D721Med (cell line): ENCODE measurements around the gene MIER3.
"Not testable (repeated sequence)": the region's sequence is repeated elsewhere in the genome, so short reads cannot be mapped to it uniquely, and the experiment has no call there.

ENCODE experiments used
- DNase-seq: peaks from one replicate; pipeline ENCODE4 v3.0.0; 2011; ENCODE audit warnings: low spot score; ENCODE audit not compliant: insufficient read length
- FAIRE-seq: peaks from 2 replicates; lab custom pipeline; 2011; peaks lifted over from hg19 to GRCh38; lab: Jason Lieb, UNC
- TF ChIP-seq, protein P1 (sequence below): IDR thresholded peaks from 2 replicates; pipeline ENCODE4 v1.5.1; 2012; ENCODE audit warnings: mild to moderate bottlenecking, control low read depth; ENCODE audit not compliant: insufficient read depth; ENCODE audit errors: missing control alignments

Gene MIER3

DNA sequence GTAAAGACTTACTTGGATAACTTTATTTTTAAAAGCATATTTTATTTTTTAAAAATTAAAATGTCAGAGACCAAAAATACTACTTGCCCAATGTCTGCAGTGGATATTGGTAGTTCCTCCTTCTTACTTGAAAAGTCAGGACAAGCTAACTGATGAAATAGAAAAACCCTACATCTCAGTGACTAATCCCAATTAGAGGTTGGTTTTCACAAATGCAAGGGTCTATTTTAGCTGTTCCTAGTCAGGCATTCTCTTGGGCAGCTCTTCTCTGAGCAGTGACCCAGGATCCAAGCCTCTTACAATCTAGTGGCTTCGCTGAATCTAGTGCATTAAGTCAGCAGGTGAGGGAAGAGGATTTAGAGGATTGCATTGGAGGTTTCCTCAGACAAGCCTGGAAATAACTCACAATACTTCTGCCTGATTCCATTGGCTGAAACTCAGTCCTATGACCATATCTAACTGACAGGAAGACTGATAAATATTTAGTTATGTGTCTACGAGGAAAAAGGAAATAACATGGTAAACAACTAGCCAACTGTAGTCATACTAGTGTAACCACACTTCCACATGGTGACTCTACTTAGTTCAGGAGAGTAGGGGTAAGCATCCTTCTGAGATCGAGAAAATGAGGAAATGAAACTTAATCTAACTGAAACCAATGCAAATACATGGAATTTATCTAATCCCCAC is 34.2 kb upstream of the MIER3 start:
- FAIRE-seq, result no peak

DNA sequence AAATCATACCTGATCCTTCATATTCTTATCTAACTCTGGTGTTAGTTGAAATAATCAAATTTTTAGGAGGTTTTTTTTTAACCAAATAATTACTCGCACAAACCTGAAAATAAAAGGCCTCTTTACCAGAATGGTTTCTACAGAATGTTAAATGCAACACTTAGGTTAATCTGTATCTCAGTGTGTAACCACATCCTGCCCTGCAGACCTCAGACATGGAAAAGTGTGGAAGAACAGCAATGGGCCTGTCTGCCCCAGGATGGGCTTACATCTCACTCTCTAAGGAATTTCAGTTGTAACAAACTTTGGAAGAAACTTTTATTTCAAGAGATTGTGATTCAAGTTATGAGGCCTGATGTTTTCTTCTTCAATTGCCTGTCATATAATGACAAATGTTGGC is 32.5 kb upstream of the MIER3 start:
- DNase-seq, result no peak
- FAIRE-seq, result no peak
- TF ChIP-seq, protein P1, sequence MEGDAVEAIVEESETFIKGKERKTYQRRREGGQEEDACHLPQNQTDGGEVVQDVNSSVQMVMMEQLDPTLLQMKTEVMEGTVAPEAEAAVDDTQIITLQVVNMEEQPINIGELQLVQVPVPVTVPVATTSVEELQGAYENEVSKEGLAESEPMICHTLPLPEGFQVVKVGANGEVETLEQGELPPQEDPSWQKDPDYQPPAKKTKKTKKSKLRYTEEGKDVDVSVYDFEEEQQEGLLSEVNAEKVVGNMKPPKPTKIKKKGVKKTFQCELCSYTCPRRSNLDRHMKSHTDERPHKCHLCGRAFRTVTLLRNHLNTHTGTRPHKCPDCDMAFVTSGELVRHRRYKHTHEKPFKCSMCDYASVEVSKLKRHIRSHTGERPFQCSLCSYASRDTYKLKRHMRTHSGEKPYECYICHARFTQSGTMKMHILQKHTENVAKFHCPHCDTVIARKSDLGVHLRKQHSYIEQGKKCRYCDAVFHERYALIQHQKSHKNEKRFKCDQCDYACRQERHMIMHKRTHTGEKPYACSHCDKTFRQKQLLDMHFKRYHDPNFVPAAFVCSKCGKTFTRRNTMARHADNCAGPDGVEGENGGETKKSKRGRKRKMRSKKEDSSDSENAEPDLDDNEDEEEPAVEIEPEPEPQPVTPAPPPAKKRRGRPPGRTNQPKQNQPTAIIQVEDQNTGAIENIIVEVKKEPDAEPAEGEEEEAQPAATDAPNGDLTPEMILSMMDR, result no peak

More for the DNA sequence above, 34.2 kb upstream of the MIER3 start:
- TF ChIP-seq, protein P1, result no peak
- DNase-seq, result no peak

DNA sequence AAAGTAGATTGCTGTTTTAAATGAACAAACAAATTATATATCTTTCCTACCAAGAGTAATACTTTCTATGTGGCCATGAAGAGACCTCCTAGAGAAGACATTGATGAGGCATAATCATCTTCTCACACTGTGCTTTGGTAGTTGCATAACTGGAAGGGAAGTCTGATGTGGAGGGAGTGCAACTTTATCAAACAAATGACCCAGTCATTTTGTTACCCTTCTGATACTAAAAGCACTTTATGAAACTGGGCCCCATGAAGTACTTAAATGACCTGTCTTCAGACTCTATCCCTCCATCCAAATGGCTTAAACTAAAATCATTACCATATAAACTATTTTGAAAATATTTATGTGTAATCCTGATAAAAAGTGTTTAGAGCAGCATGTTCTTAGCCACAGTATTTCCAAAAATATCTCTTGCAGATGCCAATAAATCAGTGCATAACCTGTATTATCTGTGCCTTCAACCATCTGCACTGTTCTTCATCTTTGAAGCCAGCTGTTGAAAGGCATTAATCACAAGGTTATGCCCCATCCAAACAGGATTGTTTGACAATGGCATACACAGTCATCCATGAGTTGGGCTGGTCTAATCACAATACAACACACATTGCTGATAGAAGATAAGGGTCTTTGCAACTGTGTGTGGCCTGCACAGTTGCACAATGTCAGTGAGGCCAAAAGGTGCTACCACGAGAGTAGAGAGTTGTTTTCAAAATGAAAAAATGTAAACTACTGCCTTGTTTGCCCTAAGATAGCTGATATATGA is 31.9 kb upstream of the MIER3 start:
- FAIRE-seq (no peak), DNase-seq (no peak)
- TF ChIP-seq, protein P1, result no peak

DNA sequence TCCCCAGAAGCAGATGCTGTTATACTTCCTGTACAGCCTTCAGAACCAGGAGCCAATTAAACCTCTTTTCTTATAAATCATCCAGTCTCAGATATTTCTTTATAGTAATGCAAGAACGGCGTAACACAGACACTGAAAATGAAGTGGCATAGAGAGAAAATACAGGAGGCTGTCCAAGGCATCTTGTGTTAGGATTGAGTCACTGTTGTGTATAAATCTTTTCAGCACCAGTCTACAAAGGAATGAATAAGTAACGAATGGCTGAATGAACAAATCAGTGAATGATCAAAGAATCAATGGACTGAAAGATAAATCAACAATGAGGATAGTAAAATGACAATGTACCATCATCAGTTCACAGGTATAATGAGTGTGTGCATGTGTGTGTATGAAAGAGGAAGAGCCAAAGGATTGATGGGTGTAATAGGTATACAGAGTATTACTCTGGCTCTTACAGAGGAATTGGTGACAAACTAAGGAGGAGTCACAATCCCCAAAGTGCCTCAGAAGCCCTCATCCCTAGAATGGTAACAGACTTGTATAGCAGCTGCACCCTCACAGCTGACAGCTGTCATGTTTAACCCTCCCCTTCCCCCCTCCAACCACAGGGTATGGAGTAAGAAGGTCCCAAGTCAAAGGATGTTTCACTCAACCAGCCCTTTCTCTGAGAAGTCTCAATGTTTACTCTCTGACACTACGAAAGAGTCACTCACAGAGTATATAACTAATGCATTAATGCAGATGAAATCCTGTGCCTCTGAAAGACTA is 29.8 kb upstream of the MIER3 start:
- DNase-seq (no peak), FAIRE-seq (no peak)
- TF ChIP-seq, protein P1, result no peak

DNA sequence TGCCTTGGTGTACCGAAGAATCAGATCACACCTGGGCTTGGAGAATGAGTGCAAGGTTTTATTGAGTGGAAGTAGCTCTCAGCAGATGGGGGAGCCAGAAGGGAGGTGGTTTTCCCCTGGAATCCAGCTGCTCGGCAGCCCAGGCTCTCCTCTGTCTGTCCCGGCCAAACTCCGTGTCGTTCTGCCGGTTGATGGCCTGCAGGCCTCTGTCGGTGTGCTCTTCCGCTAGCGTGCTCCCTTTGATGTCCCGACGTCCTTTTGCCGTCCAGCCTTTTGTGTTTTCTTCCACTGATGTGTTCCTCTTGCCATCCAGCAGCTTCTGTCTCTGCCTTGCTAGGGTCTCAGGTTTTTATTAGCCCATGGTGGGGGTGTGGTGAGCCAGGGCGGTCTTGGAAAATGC is 28.0 kb upstream of the MIER3 start:
- DNase-seq, result no peak
- TF ChIP-seq, protein P1, result no peak
- FAIRE-seq, result no peak

DNA sequence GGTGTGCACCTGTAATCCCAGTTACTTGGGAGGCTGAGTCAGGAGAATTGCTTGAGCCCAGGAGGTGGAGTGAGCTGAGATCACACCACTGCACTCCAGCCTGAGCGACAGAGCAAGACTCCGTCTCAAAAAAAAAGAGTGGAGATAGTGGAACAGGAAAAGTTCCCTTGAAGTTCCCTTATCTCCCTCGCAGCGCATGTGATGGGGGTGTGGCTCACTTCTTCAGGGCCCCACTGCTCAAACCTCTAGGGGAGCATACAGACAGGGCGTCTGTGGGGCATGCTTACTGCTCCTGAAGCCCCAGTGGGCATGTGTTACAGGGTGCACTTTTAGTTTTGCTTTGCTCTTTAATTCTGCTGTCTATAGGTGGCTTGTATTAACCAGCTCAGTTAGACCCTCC is 27.6 kb upstream of the MIER3 start:
- not testable (repeated sequence) for DNase-seq, FAIRE-seq

DNA sequence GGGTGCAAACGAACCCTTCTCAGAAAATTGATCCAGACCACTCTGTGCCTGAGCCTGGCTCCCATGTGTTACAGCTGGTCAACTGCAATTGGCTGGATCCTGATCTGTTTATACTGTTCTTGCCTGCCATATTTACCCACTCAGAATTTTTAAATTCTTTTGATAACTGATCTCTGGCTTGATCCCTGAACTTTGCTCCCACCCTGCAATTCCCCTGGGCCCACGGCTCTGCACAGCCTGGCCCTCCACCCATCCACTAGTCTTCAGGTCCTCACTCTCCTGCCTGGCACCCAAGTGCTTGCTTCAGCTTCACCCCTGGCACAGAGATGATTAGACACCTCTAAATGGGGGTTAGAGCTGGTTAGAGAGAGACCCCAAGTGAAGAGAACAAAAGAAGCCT is 25.9 kb upstream of the MIER3 start:
- no peak for DNase-seq
- TF ChIP-seq, protein P1, result no peak
- no peak for FAIRE-seq
